Activated T-helper 1 cell treated with anti-CD3 and anti-CD28 coated beads, Interleukin-2, amount 50 U/mL, for 16 hours (primary cell): ENCODE data around the gene DALRD3.

ENCODE experiments used
- DNase-seq, 2 donors: peaks; one replicate each; pipeline ENCODE4 v3.0.0-alpha.2; 2020; ENCODE audit warnings: low read depth in 1 of 2, low spot score in 1 of 2

The DALRD3 gene

DNA sequence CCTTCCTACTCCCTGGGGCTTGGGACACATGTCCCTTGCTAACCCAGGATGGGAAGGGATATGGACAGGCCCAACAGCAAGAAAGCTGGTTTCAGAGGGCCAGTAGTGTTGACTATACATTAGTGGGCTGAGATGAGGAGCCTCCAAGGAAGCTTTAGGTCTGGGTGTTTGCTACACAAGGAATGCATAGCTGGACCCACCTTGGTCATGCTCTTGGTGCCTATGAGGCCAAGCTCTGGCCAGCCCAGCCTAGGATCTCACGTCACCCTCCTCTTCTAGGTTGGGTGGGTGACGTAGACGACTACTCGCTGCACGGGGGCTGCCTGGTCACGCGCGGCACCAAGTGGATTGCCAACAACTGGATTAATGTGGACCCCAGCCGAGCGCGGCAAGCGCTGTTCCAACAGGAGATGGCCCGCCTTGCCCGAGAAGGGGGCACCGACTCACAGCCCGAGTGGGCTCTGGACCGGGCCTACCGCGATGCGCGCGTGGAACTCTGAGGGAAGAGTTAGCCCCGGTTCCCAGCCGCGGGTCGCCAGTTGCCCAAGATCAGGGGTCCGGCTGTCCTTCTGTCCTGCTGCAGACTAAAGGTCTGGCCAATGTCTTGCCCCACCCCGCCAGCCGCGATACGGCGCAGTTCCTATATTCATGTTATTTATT is 11.8 kb downstream of the DALRD3 start:
- no peak for DNase-seq

DNA sequence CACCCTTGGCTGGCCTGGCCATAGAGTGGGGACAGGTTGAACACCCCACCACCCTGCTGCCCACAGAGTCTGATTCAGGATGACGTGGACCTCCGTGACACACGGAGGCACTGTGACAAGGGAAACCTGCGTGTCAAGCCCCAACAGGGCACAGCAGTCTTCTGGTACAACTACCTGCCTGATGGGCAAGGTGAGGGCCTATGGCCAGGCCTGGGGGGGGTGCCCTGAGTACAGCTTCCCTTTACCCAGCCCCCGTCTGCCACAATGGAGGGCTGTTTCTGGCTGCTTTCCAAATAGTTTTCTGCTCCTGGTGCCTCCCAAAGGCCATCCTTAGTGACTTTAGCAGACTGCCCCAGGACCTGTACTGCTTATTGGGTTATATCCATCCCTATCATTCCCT is 12.4 kb downstream of the DALRD3 start:
- DNase-seq: no peak

DNA sequence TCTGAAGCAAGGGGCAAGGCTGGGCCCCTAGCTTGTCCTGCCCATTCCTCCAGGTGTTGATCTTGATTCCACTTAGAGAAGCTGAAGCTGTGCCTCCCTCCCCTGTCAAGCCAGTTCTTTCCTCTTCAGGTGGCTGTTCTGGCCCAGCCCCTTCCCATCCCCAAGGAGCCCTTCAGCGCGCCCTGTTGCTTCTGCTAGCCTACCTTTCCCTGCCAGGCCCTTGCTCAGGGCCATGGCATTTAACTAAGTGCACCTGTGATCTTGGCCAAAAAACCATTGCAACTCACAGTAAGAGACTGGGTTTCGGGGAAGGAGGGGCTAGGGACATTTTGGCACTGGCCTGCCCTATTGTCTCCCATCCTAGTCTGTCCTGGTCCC is 13.1 kb downstream of the DALRD3 start:
- DNase-seq: no peak

DNA sequence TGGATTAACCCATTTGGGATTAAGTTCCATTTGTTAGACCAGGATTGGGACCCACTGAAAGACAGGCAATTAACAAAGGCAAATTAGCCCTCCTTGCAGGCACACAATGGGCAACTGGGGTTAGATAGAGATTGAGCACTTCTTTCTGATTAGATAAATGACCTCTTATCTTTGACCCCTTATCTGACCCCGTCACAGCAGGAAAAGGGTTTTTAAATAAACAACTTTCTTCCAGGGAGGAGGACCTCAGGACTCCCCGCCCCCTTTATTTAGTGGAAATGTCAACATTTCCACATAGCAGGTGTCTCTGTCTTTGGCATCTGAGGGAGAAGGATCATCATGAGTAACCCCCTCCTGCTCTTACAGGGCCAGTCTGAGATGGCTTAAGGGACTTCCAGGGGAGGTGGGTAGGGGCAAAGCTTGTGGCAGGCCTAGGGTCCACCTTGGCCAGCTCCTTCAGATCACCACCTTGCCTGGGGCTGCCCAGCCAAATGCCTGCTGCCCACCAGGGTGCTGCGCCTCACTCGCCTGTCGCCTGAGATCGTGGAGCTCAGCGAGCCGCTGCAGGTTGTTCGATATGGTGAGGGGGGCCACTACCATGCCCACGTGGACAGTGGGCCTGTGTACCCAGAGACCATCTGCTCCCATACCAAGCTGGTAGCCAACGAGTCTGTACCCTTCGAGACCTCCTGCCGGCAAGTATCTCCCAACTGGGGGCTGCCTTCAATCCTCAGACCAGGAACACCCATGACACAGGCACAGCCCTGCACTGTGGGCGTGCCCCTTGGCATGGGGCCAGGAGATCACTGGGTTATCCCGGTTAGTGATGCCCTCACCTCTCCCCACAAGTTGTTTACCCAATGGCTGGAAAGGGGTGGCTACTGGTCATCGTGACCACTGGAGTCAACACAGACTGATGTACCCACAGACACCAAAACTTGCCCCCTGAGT is 13.8 kb downstream of the DALRD3 start:
- no peak for DNase-seq

DNA sequence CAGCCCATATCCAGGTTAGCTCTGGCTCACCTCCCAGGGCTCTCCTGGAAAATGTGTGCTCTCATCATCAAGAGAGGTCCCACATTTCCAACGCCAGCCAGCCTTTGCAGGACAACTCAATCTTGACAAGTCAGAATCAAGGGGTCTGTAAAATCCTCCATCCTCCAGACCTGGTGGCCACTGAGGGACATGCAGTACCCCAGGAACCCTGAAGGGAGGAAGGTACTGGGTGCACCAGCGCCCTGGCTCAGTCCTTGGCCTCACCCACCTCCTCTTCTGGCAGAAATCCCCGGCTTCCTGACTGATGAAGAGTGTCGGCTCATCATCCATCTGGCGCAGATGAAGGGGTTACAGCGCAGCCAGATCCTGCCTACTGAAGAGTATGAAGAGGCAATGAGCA is 17.2 kb downstream of the DALRD3 start:
- no peak for DNase-seq

DNA sequence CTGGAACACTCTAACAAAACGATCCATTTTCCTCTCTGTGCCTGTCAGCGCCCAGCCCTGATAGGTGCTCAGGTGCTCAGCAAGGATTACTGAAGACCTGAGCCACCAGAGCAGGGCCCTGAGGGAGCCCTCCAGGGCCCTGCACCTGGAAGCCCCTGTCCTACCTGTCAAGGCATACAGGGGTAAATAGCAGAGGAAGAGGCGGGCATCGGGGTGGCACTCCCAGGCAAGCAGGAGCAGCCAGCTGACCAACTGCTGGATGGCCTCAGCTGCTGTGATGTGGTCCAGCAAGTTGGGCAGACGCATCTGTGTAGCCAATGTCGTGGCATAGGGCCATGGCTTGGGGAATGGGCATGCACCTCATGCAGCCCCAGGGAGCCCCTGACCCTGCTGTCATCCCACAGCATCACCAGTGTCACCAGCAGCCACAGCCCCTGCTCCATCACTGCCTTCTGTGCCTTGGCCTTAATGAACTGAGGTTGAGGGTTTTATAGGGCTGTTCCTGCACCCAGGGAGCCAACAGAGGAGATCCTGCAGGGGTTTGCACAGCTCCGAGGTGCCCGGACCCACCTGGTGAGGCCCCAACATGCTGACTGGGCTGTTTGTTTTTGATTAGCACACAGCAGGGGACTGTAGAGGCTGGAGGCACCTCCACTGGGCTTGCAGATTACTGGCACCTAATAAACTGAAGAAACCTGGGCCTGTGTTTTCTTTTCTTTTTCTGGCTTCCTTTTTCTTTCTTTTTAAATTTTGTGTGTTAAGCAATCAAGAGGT is 19.1 kb downstream of the DALRD3 start:
- no peak for DNase-seq

DNA sequence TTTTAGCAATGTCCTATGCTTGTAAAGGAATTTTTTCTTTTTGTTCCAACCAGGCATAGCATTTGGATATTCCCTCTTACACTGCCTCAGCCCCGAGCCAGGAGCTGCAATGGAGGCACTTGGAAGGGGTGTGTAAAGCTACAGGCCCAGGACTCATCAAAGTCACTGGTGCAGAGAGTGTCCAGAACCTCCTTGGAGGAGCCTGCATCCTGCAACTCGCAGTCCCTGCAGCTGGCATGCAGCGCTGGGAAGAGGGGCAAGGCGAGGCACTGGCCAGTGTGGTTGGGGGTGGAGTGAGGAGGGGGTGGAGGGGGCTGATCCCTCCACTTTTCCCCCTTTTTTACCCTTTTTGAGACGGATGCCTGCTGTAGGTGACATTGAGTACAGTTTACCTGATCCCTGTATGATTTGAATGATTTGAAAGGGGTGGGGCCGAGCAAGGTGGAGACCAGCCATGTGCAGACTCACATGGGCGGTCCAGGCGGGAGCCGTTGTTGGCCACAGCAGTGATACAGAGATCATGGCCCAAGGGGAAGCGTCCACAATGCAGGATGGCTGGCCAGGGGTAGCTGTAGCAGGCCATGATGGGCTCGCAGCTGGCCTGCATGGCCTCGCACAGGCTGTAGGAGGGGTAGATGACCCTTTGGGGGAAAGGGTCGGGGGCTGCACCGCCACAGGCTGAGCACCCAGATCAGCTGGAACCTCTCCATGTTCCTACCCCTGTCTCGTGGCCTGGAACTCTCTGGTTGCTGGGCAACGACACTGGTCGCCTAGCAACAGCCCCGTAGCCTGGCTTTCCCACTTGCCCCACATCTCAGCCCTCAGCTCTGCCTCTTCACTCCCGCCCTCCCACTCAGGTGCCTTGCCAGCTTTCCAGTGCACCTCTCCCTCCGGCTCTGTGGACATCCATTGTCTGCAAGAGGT is 20.4 kb downstream of the DALRD3 start:
- DNase-seq: no peak

DNA sequence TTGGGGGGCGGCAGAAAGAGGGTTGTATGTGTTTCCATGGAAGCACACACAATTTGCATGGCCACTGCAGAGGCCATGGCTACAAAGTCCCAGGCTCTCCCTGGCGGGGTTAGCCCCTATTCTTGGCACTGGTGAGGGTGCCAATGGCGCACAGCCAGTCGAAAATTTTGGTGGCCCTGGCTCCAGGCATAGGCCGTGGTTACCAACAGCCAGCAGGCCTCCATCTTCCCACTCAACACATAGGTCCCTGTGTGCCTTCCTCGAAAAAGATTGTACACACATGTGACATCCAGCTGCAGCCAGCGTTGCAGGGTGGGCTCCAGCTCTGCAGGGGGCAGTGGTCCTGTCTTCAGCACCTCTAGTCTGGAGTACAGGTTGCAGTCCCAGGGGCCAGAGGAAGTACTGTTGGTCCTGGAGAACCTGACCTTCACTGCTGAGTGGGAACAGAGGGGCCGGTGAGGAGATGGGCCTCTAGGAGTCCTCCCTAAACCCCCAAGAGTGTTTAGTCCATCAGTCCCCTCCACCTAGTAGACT is 21.2 kb downstream of the DALRD3 start:
- DNase-seq: no peak

DNA sequence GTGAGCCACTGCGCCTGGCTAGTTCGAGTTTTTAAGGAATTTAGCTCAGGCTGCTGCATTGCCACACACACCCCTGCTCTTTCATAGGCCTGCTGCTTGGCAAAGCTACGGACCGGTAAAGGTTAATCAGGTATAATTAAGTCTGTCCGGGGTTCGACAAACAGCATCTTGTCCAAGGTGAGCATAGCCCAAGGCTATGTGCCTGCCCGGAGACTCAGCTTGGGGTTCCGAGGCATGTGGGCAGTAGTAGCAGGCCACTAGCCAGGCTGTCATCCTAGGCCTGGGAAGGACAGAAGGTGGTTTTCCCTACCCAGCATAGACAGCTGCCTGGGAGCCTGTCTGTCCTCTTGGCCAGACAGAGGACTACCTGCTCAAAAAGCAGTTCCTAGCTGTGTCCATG is 21.7 kb downstream of the DALRD3 start:
- no peak for DNase-seq

DNA sequence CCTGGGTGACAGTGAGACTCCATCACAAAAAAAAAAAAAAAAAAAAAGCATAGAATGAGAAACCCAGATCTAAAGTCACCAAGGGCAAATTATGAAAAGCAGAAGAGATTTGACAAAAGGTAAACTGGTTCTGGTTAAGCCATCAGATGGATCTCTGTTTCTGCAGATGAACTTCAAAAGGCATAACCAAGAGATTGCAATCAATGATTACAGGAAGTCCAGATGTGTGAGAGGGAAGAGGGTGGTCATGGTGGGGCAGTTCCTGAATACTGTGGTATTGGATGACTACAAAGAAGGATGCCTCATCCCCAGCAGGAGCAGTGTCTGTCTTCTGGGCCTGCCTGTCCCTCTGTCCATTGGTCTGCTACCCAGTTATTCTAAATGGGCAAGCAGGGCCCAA is 24.5 kb downstream of the DALRD3 start:
- DNase-seq: no peak

DNA sequence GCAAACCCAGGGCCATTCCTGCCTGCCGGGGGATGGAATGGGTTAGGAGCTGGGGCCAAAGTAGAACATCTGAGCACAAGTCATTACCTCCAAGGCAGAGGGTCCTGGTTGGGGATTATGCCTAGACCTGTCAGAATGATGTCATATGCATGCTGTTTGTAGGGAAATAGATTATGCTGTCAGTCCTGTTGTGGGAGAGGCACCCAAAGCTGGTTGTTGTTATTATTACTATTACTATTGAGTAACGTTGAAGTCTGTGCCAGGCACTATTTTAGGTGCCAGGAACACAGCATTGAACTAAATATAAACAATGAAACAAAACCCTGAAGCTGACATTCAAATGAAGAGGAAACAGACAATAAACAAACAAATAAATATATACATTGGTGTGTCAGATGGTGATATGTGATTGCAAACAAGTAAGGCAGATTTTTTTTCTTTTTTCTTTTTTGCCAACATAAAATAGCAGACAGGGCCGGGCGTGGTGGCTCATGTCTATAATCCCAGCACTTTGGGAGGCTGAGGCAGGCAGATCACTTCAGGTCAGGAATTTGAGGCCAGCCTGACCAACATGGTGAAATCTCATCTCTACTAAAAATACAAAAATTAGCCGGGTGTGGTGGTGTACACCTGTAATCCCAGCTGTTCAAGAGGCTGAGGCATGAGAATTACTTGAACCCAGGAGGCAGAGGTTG is 26.4 kb downstream of the DALRD3 start:
- no peak for DNase-seq

DNA sequence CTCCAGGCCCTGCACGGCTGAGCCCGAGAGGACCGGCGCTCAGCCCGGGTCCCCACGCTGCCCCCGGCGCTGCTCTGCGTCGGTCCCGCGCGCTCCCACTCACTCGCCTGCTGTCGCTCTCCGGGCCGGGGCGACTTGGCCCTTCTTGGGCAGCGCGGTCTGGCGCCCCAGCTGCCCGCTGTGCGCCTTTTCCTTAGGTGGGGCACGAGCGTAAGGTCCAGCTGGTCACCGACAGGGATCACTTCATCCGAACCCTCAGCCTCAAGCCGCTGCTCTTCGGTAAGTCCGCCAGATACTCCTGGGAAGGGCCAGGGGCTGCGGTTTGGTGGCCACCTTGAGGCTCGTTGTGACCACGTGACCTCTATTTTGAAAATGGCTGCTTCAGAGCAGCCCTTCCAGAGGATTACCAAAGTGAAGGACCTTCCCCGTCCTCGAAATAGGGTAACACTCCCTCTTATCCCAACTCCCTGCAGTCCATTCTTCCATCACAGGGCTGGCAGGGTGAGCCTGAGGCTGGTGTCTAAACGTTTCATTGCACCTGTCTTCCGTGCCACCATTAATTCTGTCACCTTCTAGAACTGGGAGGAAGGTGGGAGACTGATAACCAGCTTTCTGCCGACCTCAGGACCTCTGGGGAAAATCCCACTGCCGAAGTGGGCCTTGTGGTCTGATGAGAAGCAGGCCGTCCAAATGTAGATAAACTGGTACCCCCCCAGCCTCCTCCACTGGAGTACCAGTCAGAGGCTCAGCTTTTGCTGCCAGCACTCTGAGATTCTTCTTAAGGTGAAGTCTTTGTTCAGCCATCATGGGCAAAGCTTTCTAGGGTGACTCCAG is 27.5 kb downstream of the DALRD3 start:
- DNase-seq: no peak

DNA sequence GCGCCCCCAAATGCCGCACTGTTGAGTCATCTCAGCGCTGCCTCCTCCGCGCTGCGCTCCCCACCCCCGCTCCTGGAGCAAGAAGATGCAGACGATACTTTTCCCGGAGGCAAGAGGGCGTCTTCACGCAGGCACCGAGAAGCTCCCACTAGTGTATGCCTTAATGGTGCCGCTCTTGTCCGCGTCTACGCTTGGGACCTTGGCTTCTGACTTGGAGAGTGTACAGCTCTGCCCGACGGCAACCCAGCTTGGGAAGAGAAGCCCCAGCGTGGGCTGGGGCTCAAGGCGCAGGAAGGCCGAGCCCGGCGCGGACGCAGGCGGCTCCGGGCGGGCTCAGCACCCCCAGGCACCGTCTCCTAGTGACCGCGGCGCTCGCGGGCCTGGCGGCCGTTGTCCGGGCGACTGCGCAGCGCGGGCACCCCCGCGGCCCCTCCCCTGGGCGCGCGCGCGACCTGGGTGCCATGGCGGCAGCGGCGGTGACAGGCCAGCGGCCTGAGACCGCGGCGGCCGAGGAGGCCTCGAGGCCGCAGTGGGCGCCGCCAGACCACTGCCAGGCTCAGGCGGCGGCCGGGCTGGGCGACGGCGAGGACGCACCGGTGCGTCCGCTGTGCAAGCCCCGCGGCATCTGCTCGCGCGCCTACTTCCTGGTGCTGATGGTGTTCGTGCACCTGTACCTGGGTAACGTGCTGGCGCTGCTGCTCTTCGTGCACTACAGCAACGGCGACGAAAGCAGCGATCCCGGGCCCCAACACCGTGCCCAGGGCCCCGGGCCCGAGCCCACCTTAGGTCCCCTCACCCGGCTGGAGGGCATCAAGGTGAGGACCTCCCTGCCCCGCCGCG is 28.4 kb downstream of the DALRD3 start, which contains the start of gene P4HTM:
Gene P4HTM (plus strand): TSS at position 446 of the 840 bp plus-strand sequence. CDS start 16 bp downstream, at position 462.
- DNase-seq: peak; percentile 42 to 65

DNA sequence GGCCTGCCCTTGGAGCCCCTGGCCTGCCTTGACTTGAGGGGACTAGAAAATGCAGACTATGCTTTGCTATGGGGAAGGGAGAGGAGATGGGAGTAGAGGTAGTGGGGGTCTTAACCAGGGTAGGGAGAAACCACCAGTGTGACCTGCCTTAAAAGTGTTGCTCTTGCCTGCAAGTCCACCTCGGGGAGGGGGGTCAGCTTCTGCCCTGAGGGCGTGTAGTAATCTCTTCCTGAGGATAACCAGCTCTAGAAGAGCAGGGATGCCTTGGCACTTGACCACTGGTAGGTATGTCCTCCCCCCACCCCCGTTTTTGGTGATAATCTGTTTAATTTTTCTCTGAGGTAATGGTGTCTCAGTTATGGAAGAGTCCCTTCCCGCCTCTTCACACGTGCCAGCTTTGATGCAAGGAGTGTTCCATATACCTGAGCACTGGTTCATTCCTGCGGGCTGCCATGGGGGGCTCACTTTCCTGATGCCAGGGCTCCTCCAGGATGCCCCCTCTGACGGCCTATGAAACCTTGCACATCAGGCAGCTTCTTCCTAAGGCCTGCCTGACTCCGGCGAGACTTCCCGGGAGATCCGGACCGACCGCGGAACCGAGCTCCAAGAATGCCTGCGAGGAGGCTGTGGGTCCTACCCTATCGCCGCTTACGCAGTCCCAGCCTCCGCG is 29.1 kb downstream of the DALRD3 start:
- DNase-seq: no peak

DNA sequence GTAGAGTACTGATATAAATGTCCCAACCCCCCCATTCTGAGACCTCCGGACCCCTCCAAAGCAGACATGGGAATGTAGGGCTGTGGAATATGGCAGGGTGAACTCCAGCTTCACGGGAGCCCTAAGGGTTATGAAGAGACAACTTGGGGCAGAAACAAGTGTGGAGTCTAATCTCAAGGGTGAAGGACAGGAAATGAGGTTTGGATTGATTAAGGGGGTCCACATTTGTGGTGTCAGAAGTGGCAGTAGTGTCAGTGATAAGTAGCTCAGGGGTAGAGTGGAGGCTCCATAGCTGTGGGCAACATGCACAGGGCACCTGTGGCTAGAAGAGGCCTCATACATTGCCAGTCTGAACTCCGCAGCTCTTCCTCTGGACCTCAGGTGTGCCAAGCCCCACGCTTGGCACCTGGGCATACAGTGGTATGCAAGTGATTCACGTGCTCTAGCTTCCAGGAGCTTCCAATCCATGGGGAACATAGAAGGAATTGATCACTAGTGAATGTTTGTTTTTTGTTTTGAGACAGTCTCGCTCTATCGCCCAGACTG is 32.5 kb downstream of the DALRD3 start:
- no peak for DNase-seq

DNA sequence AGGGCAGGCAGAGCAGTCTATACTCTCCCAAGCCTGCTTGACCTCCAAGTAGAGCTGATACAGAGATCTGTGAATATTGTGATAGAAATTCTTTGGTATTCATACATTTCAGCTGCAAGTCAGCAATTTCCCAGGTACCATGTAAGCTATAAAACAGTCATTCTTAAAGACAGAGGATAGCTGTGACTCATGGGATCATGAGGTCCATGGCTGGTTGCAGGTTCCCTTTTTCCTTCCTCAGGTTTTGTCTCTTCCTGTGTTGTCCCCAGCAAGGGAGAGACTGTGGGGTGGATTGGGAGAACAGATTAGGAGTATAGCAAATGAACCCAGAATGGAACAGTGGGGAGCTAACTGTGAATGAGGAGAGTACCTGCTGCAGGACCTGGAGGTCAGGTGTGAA is 33.7 kb downstream of the DALRD3 start:
- no peak for DNase-seq

DNA sequence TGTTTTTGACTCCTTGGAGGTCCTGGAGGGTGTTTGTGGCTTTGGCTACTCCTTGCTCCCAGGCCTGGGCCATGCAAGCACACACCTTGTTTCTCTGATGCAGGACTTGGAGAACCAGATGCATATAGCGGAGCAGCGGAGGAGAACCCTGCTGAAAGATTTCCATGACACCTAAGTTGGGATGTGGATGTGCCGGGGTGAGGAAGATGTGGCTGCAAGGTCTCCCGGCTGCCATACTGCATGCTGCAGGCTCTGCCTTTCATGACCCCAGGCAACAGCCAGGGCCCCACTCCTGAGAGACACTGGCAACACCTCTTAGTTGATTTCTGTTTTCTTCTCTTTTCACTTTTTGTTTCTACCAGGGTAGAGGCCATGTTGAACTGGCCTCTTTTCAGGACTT is 35.3 kb downstream of the DALRD3 start:
- DNase-seq: no peak
